Retinal pigment epithelial cell (primary cell): Measurements from ENCODE around the gene KRTAP10-1.

Experiments
- DNase-seq: peaks from one replicate; pipeline ENCODE4 v3.0.0-alpha.2; 2010; ENCODE audit warnings: low read depth
- H3K4me3 ChIP-seq: 2 replicates; pipeline ENCODE4 v1.5.1; 2011; ENCODE audit warnings: mild to moderate bottlenecking, low read length, control low read depth, moderate library complexity
- TF ChIP-seq, protein P1 (sequence below): conservative IDR thresholded peaks from 2 replicates; pipeline ENCODE4 v1.5.1; 2011; ENCODE audit warnings: low read depth, low read length, control low read depth, inconsistent platforms

Gene KRTAP10-1

DNA sequence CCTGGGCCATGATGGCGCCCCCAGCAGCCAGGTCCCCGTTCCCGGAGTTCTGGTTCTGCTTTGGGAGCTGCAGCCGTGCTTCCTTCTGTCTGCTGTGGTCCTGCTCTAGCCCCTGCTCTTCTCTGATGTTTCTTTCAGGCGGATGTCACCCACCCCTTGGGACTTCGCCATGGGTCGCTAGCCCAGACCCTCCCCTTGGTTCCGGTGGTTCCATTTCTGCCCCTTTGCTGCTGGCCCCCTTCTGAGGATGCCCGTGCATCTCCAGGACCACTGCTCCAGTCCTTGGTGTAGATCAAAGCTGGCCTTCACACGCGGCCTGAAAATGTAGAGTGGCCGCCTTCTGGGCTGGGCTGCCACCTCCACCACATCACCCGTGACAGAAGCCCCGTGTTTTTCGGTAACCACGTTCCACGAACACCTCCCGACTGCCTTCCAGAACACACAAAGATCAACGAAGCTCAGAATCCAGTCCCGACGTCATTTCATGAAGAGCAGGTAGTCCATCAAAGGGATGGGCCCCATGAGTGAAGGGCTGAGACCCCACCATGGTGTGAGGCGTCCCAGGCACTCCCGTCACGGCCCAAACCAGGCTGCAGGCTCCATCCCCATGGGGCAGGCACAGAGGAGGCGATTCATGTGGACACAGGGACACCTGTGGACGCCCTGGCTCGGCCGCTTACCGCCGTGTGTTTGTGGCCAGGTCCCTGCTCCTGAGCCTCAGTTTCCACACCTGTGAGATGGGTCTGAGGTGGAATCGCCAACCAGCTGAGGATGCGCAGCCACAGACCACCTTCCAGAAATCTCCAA lies 24.4 kb downstream of the KRTAP10-1 start:
- DNase-seq, result no peak
- H3K4me3 ChIP-seq, result no peak overlapping the region
- TF ChIP-seq, protein P1, sequence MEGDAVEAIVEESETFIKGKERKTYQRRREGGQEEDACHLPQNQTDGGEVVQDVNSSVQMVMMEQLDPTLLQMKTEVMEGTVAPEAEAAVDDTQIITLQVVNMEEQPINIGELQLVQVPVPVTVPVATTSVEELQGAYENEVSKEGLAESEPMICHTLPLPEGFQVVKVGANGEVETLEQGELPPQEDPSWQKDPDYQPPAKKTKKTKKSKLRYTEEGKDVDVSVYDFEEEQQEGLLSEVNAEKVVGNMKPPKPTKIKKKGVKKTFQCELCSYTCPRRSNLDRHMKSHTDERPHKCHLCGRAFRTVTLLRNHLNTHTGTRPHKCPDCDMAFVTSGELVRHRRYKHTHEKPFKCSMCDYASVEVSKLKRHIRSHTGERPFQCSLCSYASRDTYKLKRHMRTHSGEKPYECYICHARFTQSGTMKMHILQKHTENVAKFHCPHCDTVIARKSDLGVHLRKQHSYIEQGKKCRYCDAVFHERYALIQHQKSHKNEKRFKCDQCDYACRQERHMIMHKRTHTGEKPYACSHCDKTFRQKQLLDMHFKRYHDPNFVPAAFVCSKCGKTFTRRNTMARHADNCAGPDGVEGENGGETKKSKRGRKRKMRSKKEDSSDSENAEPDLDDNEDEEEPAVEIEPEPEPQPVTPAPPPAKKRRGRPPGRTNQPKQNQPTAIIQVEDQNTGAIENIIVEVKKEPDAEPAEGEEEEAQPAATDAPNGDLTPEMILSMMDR, result no peak

DNA sequence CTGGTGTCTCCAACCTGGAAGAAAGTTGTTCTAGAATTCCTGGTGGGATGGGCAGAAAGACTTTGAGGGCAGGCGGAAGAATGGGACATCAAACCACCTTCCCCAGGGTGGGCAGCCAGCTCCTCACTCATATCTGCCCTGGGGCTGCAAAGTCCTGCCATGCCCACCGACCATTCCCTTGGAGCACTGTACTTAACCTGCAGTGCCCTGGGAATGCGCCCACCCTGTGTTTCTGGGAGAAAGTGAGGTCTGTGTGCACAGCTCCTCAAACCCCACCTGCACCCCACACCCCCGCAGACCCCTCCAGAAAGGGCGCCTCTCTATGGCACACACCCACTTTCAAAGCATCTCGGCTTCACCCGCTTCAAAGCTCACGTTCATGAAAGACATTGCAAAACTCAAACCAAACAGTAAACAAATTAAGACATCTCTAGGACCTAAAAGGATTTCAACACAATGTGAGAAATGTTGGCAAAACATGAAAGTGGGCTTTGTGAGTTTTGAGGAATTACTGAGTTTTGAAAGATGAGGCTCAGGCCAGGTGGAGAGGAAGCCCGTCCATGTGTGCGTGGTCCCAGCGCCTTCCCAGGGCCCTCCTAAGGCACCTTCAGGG lies 25.1 kb downstream of the KRTAP10-1 start:
- no peak overlapping the region for H3K4me3 ChIP-seq
- no peak for DNase-seq
- TF ChIP-seq, protein P1, result no peak

DNA sequence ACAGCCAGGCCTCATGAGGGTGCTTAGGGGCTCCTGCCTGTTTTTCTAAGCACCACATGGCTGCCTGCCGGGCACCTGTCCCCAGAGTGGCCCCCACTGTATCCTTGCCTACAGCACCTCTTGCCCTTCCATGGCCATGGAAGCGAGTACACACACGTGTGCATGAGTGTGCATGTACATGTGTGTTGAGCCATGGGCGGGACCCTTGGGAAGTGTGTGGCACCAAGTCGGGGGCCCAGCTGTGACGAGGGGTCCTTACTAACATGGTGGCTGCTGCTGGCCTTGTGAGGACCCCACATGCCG lies 25.8 kb downstream of the KRTAP10-1 start:
- TF ChIP-seq, protein P1, result no peak
- DNase-seq, result no peak
- H3K4me3 ChIP-seq, result no peak overlapping the region

DNA sequence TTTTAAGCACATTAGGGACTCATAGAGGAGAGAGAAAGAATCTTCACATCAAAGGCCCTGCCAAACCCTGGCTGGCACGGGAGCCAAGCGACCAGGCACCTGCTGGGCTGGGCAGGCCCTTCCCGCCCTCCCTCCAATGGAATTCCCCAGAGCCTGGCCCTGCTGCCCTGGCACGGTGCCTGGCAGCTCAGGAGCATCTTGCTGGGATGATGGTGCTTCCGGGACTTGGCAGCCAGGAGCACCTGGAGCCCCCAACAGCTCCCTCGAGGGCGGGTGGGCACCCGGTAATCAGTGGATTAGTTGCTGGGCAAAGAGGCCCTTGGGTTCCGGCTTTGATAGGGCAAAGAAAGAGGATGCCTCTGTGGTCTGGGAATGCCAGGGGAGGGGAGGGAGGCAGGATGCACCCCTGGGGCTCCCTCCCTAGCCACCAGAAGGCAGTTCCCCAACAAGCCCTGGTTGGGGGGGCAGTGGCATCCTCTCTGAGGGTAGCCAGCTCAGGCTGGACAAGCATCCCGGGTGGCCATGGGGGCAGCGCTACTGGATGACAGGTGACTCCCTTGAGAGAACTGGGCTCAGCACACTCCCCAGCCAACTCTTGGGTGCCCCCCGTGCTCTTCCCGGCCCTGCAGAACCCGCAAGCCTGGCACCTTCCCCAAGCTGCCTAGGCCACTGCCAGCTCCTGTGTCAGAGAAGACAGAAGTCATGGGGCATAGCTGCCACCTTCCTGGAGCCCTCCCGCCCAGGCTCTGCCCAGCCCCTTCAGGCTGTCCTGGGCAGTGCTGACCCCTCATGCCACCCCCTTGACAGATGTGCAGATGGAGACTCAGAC lies 26.4 kb downstream of the KRTAP10-1 start:
- no peak for DNase-seq
- no peak overlapping the region for H3K4me3 ChIP-seq
- TF ChIP-seq, protein P1, result no peak

DNA sequence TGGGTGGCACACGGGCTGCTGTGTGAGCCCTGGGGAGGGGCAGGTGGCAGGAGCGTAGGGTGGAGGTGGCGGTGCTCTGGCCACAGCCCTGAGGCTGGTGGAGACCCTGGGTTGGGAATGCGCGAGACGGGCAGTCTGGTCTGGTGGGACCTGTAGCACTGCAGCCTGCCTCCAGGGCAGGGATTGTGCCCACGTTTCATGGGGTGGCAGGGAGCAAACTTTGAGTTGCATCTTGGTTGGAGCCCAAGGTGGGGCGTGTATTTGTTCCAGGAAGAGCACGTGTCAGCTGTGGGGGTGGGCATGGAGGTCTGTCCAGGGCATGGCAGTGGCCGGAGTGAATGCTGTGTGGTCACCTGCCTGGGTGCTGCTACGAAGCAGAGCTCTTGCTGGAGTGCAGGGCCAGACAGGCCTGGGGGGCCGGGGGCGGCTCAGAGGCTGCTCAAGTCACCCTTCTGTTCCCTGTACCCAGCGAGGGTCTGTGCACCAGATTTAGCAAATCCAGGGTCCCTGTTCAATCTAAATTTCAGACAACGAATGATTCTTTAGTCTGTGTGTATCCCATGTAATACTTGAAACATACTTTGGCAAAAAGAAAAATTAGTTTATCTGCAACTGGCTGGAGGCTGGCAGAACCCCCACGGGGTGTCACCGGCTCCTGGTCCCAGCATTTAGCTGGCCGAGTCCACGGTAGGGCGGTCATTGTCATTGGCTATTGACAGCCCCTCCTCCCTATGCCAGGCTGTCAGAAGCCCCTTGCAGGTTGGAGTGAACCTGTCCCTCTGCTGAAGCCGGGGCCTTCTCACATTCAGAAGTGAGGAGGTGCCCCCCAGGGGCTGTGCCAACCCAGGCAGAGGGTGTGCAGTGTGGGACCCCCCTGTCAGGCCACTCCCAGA lies 27.3 kb downstream of the KRTAP10-1 start:
- DNase-seq, result no peak
- TF ChIP-seq, protein P1, result no peak
- no peak overlapping the region for H3K4me3 ChIP-seq

- no peak for DNase-seq
- TF ChIP-seq, protein P1, result no peak
- no peak overlapping the region for H3K4me3 ChIP-seq
Measured at GRCh38 chr21:44511938-44512275, 28.1 kb downstream of the KRTAP10-1 start.
